ENCODE results near the gene FOXK1.

FOXK1 gene

GRCh38 chr7:4783292-4783652 is 101.2 kb downstream of the FOXK1 start:
- no peak overlapping the region for H3K4me2 ChIP-seq
- H4K20me1 ChIP-seq (ENCODE audit: insufficient read depth): no peaks in the 10 kb centered on the region
- no peak overlapping the region for H3K4me3 ChIP-seq (IDR thresholded peaks at IDR 0.05; ENCODE audit: insufficient read depth, low read depth, low read length)
- peaks cover 12% of the 10 kb centered on the region; the same call in 1 of the 2 replicates for H3K79me2 ChIP-seq (ENCODE audit: insufficient read depth, low read depth)
- H3K27me3 ChIP-seq (ENCODE audit: insufficient read depth, low read depth): no peaks in the 10 kb centered on the region
- no peak overlapping the region for H2AFZ ChIP-seq (ENCODE audit: low read depth)
- no peaks in the 10 kb centered on the region for H3K4me1 ChIP-seq (ENCODE audit: low read depth, poor library complexity, severe bottlenecking)
- peaks cover 6% of the 10 kb centered on the region; the same call in 1 of the 2 replicates for H3K36me3 ChIP-seq (ENCODE audit: insufficient read depth)
- TF ChIP-seq CTCF (conservative IDR thresholded peaks at IDR 0.05; ENCODE audit: low read depth, low read length): no peak
- no peak overlapping the region for H3K27ac ChIP-seq
- no peak overlapping the region for H3K9ac ChIP-seq

GRCh38 chr7:4783762-4784351 is 101.8 kb downstream of the FOXK1 start:
- Histone ChIP-seq H2AFZ (ENCODE audit: low read depth) (no peak overlapping the region), H3K36me3 (ENCODE audit: insufficient read depth) (peaks cover 6% of the 10 kb centered on the region; the same call in 1 of the 2 replicates), H3K4me3 (IDR thresholded peaks at IDR 0.05; ENCODE audit: insufficient read depth, low read depth, low read length) (no peak overlapping the region), H3K79me2 (ENCODE audit: insufficient read depth, low read depth) (peaks cover 10% of the 10 kb centered on the region; the same call in 1 of the 2 replicates), H3K27me3 (ENCODE audit: insufficient read depth, low read depth) (no peaks in the 10 kb centered on the region), H3K4me2 (no peak overlapping the region), H3K4me1 (ENCODE audit: low read depth, poor library complexity, severe bottlenecking) (no peaks in the 10 kb centered on the region), H3K9ac (no peak overlapping the region), H3K27ac (no peak overlapping the region), H4K20me1 (ENCODE audit: insufficient read depth) (no peaks in the 10 kb centered on the region)
- no peak for TF ChIP-seq CTCF (conservative IDR thresholded peaks at IDR 0.05; ENCODE audit: low read depth, low read length)

- no peaks in the 10 kb centered on the region for H3K4me1 ChIP-seq (ENCODE audit: low read depth, poor library complexity, severe bottlenecking)
- no peaks in the 10 kb centered on the region for H4K20me1 ChIP-seq (ENCODE audit: insufficient read depth)
- H3K27ac ChIP-seq: no peak overlapping the region
- no peak overlapping the region for H3K4me2 ChIP-seq
- H3K9ac ChIP-seq: no peak overlapping the region
- H3K4me3 ChIP-seq (IDR thresholded peaks at IDR 0.05; ENCODE audit: insufficient read depth, low read depth, low read length): no peak overlapping the region
- 0 out of 2 replicates have a peak, but pooled peaks cover 5% of the 10 kb centered on the region for H3K79me2 ChIP-seq (ENCODE audit: insufficient read depth, low read depth)
- H3K36me3 ChIP-seq (ENCODE audit: insufficient read depth): peaks cover 6% of the 10 kb centered on the region; the same call in 1 of the 2 replicates
- H3K27me3 ChIP-seq (ENCODE audit: insufficient read depth, low read depth): no peaks in the 10 kb centered on the region
- TF ChIP-seq CTCF (conservative IDR thresholded peaks at IDR 0.05; ENCODE audit: low read depth, low read length): no peak
- H2AFZ ChIP-seq (ENCODE audit: low read depth): no peak overlapping the region
Observed at GRCh38 chr7:4784799-4785198, 102.7 kb downstream of the FOXK1 start.

GRCh38 chr7:4785371-4785770 is 103.3 kb downstream of the FOXK1 start:
- no peaks in the 10 kb centered on the region for H3K4me1 ChIP-seq (ENCODE audit: low read depth, poor library complexity, severe bottlenecking)
- no peaks in the 10 kb centered on the region for H3K79me2 ChIP-seq (ENCODE audit: insufficient read depth, low read depth)
- no peak overlapping the region for H3K27ac ChIP-seq
- TF ChIP-seq CTCF (conservative IDR thresholded peaks at IDR 0.05; ENCODE audit: low read depth, low read length): no peak
- H3K9ac ChIP-seq: no peak overlapping the region
- H2AFZ ChIP-seq (ENCODE audit: low read depth): no peak overlapping the region
- no peaks in the 10 kb centered on the region for H3K27me3 ChIP-seq (ENCODE audit: insufficient read depth, low read depth)
- peaks cover 6% of the 10 kb centered on the region; the same call in 1 of the 2 replicates for H3K36me3 ChIP-seq (ENCODE audit: insufficient read depth)
- no peak overlapping the region for H3K4me3 ChIP-seq (IDR thresholded peaks at IDR 0.05; ENCODE audit: insufficient read depth, low read depth, low read length)
- H4K20me1 ChIP-seq (ENCODE audit: insufficient read depth): no peaks in the 10 kb centered on the region
- no peak overlapping the region for H3K4me2 ChIP-seq
